Activated naive CD4-positive, alpha-beta T cell (primary cell): ENCODE results near the gene ICOS.

ENCODE experiments used
- DNase-seq, 4 experiments: peaks; one replicate each; lab custom pipeline; 2025; lab: John Stamatoyannopoulos, UW

The ICOS gene

GRCh38 chr2:204010628-204011560, 74.3 kb downstream of the ICOS start:
- no peak for DNase-seq
